Glomerular visceral epithelial cell (primary cell): ENCODE measurements around the gene GNL1.
"Not testable (repeated sequence)": the region's sequence is repeated elsewhere in the genome, so short reads cannot be mapped to it uniquely, and the experiment has no call there.

ENCODE experiments used
- DNase-seq: peaks from one replicate; pipeline ENCODE4 v3.0.0-alpha.2; 2016; ENCODE audit errors: extremely low spot score

The GNL1 gene

DNA sequence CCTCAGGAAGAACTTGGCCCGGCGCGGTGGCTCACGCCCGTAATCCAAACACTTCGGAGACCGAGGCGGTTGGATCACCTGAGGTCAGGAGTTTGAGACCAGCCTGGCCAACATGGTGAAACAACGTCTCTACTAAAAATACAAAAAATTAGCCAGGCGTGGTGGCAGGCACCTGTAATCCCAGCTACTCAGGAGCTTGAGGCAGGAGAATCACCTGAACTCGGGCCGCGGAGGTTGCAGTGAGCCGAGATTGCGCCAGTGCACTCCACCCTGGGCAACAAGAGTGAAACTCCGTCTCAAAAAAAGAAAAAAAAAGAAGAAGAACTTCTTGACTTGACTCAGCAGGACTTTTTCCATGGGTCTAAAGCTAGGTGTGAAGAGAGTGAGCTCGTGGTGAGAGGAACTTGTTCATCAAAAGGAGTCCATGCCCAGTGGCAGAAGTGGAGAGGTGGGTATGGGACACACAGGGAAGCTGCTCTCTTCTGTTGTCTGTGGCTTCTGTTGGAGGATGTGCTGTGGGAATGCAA is 26.9 kb downstream of the GNL1 start:
- DNase-seq, result not testable (repeated sequence)

DNA sequence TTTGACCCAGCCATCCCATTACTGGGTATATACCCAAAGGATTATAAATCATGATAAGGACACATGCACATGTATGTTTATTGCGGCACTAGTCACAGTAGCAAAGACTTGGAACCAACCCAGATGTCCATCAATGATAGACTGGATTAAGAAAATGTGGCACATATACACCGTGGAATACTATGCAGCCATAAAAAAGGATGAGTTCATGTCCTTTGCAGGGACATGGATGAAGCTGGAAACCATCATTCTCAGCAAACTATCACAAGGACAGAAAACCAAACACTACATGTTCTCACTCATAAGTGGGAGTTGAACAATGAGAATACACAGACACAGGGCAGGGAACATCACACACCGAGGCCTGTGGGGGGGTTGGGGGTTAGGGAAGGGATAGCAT is 29.8 kb downstream of the GNL1 start:
- not testable (repeated sequence) for DNase-seq

DNA sequence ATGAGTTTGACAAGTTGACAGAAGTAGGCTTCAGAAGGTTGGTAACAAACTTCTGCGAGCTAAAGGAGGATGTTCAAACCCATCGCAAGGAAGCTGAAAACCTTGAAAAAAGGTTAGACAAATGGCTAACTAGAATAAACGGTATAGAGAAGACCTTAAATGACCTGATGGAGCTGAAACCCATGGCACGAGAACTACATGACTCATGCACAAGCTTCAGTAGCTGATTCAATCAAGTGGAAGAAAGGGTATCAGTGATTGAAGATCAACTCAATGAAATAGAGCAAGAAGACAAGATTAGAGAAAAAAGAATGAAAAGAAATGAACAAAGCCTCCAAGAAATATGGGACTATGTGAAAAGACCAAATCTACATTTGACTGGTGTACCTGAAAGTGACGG is 34.3 kb downstream of the GNL1 start:
- DNase-seq, result peak; percentile 51

DNA sequence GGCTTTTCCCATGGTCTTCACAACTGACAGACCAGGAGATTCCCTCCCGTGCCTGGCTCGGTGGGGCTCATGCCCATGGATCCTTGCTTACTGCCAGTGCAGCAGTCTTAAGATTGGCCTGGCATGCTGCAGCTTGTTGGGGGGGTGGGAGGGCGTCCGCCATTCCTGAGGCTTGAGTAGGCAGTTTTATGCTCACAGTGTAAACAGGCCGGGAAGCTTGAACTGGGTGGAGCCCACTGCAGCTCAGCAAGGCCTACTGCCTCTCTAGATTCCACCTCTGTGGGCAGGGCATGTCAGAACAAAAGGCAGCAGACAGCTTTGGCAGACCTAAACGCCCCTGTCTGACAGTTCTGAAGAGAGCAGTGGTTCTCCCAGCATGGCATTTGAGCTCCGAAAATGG is 35.2 kb downstream of the GNL1 start:
- peak; percentile 82 for DNase-seq

DNA sequence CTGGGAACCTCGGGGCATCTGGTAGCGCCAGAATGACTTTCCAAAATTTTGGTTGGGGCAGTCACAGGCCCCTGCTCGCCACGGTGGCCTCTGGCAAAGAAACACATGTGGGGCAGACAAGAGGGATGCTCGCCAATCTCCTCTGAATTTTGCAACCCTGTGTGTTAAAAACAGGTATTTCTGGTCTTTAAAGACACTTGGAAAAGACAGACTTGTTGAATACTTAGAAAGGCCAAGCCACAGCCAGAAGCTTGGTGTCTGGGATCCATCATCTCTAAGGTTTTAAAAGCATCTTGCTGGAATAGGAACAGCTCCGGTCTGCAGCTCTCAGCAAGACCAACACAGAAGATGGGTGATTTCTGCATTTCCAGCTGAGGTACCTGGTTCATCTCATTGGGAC is 35.8 kb downstream of the GNL1 start:
- no peak for DNase-seq

DNA sequence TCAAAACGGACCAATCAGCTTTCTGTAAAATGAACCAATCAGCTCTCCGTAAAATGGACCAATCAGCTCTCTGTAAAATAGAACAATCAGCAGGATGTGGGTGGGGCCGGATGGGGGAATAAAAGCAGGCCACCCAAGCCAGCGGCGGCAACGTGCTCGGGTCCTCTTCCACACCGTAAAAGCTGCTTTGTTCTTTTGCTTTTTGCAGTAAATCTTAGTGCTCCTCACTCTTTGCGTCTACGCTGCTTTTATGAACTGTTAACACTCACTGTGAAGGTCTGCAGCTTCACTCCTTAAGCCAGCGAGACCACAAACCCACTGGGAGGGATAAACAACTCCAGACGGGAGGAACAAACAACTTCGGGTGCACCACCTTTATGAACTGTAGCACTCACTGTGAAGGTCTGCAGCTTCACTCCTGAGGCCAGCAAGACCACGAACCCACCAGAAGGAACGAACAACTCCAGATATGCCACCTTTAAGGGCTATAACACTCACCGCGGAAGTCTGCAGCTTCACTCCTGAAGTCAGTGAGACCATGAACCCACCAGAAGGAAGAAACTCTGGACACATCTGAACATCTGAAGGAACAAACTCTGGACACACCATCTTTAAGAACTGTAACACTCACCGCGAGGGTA is 37.7 kb downstream of the GNL1 start:
- not testable (repeated sequence) for DNase-seq

DNA sequence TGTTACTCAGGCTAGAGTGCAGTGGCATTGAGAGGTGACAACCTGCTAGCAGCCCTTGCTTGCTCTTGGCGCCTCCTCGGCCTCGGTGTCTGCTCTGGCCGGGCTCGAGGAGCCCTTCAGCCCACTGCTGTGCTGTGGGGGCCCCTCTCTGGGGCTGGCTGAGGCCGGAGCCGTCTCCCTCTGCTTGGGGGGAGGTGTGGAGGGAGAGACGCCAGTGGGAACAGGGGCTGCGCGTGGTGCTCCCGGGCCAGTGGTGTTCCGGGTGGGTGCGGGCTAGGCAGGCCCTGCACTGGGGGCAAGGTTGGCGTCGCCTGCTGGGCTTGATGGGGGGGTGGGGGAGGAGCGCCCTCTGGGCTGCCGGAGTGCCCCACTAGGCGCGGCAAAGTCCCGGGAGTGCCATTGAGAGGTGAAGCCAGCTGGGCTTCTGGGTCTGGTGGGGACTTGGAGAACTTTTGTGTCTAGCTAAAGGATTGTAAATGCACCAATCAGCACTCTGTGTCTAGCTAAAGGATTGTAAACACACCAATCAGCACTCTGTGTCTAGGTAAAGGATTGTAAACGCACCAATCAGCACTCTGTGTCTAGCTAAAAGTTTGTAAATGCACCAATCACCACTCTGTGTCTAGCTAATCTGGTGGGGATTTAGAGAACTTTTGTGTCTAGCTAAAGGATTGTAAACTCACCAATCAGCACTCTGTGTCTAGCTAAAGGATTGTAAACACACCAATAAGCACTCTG is 38.4 kb downstream of the GNL1 start:
- DNase-seq, result not testable (repeated sequence)

DNA sequence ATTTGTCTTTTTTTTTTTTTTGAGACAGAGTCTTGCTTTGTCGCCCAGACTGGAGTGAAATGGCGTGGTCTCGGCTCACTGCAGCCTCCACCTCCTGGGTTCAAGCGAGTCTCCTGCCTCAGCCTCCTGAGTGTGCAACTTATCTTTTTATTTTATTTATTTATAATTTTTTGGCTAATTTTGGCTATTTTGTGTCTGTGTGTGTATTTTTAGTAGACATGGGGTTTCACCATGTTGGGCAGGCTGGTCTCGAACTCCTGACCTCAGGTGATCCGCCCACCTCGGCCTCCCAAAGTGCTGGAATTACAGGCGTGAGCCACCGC is 39.6 kb downstream of the GNL1 start:
- not testable (repeated sequence) for DNase-seq

DNA sequence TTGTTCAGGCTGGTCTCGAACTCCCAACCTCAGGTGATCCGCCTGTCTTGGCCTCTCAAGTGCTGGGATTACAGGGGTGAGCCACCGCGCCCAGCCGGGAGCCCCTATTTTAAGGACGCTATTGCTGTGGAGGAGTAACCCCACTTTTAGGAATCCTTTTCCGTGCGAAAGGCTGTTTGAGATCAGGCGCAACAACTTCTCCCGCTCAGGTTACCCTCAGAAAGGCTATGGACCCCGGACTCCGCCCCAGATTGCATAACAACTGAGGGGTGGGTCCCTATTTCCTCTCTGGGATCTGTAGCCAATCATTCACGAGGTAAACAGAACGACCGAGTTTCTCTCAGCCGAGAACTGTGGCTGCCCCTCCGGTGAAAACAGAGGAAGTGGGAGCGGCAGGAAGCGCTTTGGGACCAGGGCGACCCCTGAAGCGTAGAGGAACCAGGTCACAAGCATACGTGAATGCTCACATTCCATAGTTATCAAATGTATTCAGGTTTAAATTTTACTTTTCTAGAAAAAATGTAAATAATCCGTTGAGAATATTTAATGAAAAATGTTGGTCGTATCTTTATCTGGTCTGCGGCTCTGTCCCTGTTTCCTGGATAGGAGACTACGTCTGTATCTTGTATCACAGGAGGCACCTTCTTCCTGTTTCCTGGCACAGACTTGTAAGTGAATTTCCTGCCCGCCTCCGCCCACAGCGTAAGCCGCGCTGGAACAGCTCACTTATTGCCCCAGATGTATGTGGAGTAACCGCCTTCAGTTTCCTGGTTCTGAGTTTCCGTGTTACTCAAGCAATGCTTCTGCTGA is 40.1 kb downstream of the GNL1 start:
- peak; percentile 90 for DNase-seq

DNA sequence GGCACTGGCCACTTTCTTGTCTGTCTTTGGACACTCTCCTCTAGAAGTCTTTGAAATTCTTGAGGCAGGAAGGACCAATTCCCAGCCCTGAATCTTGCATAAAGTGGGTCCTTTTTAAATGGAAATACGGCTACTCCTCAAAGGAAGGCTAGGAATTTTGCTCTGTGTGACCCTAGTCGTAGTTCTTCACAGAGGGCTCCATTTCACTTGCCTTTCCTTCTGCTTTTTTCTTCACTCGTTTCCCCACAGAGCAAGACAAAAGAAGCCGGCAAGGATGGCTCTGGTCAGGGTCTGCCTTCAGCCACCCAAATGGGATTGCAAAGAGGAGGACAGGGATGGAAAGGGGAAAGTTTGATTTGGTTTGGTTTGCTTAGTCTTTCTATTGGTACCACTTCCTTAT is 41.2 kb downstream of the GNL1 start:
- DNase-seq, result no peak

DNA sequence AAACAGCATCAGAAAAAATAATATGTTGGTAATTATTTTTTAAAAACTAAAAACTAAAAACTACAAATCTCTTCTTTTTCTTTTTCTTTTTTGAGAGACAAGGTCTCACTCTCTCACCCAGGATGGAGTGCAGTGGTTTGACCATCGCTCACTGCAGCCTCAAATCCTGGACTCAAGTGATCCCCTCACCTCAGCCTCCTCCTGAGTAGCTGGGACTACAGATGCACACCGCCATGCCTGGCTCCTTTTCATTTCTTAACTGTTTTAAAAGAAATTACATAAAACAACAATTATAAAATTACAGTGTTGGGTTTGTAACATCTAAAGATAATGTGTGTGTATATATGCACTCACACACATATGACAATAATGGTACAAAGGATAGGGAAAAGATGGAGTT is 42.8 kb downstream of the GNL1 start:
- no peak for DNase-seq

DNA sequence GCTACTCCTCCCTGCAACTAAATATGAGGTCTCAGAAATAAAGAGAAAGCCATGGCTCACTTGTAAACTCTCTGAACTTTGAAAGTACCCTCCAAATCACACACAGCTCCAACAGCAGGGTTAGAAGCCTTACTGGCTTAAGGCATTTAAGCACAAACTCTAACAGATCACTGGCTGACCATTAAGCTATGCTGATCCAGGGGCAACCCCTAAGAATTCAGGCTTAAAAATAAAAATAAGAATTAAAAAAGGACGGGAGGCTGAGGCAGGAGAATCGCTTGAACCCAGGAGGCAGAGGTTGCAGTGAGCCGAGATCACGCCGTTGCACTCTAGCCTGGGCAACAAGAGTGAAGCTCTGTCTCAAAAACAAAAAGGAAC is 45.1 kb downstream of the GNL1 start:
- no peak for DNase-seq

DNA sequence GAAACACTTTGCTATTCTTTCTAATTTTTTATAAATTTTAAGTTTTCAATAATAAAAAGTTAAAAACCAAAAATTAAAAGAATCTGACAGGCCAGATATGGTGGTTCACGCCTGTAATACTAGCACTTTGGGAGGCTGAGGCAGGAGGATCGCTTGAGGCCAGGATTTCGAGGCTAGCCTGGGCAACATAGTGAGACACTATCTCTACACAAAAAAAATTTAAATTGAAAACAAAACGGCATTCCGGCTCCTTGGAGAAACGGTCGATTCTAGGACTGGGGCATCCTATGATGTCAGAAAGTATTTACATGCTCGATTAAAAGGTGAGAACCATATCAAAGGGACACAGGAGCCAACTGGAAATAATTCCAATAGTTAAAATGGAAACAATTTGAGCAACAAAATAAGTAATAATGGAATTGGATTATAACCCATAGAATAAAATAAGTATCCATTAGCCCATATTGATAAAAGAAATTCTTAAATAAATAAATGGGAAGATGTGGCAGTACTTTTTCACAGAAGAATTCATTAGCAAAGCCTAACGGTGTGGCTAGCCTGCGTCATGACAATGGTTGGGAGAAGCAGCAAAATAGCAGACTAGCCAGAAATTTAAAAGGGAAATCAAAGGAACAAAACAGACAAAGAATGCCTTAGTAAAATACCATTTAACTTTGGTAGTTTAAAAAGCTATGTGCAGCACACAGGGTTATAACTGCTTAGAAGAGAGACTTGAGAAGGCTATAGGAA is 45.7 kb downstream of the GNL1 start:
- no peak for DNase-seq

DNA sequence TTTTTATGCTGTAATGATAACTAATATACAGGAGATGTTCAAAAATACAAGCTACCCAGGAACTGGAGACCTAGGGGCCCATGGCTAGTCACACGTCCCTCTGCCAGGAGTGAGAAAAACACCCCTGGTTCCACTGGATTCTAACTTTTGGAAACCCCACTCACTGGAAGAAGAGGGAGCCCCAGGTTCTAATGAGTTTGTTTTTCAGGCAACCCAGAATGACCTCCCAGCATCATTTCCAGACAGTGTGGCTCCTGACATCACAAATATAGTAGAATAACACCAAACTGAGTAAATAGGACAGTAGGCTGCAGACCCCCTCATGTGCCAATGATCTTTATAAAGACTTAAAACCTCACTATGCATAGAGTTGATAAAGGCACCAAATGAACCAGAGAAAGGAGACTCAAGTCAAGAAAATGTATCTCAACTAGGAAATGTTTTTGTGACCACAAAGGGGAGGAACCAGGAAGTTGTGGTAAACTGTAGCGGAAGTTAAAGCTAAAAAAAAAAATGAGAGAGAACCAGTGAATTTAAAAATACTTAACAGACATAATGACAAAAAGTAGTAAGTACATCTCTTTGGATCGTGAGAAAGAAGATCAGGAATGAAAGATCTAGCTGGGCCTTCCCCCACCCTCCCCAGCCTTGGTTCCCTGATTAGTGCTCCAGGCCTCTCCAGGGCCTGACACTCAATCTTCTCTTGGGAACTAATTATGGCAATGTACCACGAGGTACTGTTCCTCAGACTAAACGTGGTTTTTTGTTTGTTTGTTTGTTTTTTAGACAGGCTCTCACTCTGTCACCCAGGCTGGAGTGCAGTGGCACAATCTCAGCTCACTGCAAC is 47.2 kb downstream of the GNL1 start:
- no peak for DNase-seq

DNA sequence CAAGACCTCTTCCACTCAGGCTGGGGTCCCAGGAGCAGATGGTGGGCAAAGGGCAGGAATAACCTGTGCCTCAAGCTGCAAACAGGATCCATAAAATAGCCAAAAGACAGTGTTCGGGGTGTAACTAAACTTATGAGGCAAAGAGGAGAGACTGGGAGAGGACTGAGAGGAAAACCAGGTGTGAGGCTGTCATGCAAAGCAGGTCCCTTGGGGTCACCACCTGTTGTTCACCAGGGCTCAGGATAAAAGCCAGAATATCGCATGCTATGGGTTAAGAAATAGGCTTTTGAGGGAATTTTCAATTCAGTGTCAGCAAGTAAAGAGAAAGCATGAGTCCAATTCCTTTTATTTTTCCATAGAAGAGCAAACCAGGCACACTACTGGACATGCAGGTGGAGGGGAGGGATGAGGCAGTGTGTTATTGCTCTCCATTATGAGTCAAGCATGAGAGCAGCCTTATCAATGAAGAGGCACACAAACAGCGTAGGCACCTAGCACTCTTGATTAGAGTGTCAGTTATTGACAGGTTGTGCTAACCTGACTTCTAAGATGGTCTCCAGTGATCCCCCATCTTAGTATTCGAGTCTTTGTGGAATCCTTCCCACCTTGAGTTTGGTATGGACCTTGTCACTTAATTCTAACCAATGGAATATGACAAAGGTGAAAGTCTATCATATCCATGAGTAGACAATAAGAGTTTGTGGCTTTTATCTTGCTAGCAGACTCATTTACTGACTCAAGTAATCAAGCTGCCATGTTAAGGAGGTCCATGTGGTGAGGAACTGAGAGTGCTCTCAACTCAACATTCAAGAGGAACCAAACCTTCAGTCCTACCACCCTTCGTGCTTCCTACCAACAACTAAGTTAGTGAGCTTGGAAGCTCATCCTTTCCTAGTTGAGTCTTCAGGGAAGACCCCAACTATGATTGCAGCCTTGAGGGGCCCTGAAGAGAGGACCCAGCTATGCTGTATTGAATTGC is 48.2 kb downstream of the GNL1 start:
- no peak for DNase-seq

DNA sequence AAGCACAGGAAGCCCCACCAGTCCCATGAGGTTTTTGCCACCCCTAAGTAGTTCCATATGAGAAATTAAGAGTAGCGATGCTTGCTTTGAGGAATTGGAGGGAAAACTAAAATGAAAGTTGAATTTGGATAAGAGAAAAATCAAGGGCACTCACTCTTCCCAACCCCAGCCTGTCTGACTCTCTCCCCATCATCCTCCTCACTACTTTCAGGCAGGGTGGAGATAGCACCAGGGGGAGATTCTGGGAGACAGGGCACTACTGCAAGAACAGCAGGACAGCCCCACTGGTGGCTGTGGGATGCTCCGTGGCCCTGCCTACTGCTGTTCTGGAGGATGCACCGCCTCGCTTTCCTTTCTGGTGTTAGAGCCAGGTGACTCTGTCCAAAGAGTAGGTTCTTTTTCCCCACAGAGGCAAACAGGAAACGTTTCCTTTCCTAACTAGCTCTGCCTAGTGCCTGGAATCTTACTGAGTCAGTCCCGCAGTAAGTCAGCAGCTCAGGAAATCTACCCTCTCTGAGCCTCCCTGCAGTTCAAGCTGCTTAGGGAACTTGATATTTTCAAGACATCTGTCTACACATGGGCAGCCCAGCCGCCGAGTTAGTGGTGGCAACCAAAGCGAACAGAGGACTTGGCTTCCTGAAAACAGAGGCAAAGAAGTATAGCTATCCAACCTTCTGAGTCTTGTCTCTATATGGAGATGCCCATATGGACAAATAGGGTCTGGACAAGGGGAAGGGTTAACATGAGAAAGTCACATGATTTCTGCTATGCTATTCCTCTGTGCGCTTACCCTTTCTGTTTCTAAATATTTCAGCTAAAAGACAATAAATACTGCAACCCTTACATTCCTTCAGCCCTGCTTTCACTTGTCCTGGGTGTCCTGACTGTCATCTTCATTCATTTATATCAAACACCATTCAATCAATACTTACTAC is 55.6 kb downstream of the GNL1 start:
- DNase-seq, result no peak

DNA sequence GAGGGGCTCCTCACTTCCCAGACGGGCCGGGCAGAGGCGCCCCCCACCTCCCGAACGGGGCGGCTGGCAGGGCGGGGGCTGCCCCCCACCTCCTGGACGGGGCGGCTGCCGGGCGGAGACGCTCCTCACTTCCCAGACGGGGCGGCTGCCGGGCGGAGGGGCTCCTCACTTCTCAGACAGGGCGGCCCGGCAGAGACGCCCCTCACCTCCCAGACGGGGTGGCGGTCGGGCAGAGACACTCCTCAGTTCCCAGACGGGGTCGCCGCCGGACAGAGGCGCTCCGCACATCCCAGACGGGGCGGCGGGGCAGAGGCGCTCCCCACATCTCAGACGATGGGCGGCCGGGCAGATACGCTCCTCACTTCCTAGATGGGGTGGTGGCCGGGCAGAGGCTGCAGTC is 57.6 kb downstream of the GNL1 start:
- DNase-seq, result not testable (repeated sequence)

DNA sequence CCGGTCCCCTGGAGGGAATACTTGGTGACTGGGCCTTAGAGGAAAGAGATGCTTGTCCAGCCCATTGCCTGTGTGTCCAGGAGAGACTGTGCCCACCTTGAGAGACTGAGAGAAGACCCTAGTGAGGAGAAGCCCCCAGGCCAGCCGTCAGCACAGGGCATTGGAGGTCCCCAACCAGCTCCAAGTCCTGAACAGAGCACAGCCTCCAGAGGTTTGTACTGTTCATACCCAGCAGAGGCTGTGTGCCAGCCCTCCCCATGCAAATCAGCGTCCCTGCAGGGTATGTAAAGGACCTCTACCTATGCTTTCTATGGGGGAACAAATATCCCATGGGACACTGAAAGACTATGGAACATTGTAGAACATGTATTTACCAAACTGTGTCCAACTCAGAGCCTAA is 58.6 kb downstream of the GNL1 start:
- no peak for DNase-seq

DNA sequence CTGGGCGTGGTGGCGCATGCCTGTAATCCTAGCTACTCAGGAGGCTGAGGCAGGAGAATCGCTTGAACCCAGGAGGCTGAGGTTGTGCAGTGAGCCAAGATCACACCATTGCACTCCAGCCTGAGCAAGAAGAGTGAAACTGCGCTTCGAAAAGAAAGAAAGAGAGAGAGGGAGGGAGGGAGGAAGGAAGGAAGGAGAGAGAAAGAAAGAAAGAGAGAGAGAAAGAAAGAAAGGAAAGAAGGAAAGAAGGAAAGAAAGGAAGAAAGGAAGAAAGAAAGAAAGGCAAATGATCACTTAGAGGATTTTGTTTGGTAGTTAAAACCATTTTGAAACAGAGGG is 59.1 kb downstream of the GNL1 start:
- DNase-seq, result not testable (repeated sequence)
